ENCODE results near the gene GRID2. TPM values are rescaled to one million over a fixed set of nuclear protein-coding genes. Genes with fewer than 3 reads are reported as not detected.

GRID2 gene
- total and polyA plus RNA-seq, 11 donors: 0.29 to 0.38 (median 0.33) TPM; not detected in 8

GRCh38 chr4:93139118-93139517 lies 835.4 kb downstream of the GRID2 start:
- ATAC-seq (no peak), DNase-seq (no peak)
- Histone ChIP-seq H3K36me3 (no peaks in the 10 kb centered on the region), H3K4me3 (no peak overlapping the region), H3K4me1 (no peaks in the 10 kb centered on the region), H3K27ac (no peak overlapping the region), H3K9me3 (no peaks in the 10 kb centered on the region), H3K27me3 (no peaks in the 10 kb centered on the region)
- no peak for TF ChIP-seq POLR2A (IDR thresholded peaks at IDR 0.05)
- no peak for TF ChIP-seq CTCF (IDR thresholded peaks at IDR 0.05)
- intact Hi-C loops (cut with DNase I): no loop called here

- no peak for TF ChIP-seq CTCF (IDR thresholded peaks at IDR 0.05)
- no peak for TF ChIP-seq POLR2A (IDR thresholded peaks at IDR 0.05)
- no peaks in the 10 kb centered on the region for H3K4me1 ChIP-seq
- intact Hi-C loops (cut with DNase I): no loop called here
- ATAC-seq: no peak
- 79 to 82% (median 80%) methylated on average over 3 of the region's 3 CpGs for WGBS, 4 donors
- no peak overlapping the region for H3K27ac ChIP-seq
- H3K36me3 ChIP-seq: no peaks in the 10 kb centered on the region
- H3K4me3 ChIP-seq: no peak overlapping the region
- no peaks in the 10 kb centered on the region for H3K27me3 ChIP-seq
- no peaks in the 10 kb centered on the region for H3K9me3 ChIP-seq
- no peak for DNase-seq
Observed at GRCh38 chr4:93143902-93144301, 840.1 kb downstream of the GRID2 start.

GRCh38 chr4:93144644-93145043 lies 840.9 kb downstream of the GRID2 start:
- ATAC-seq (no peak), DNase-seq (no peak)
- TF ChIP-seq CTCF (IDR thresholded peaks at IDR 0.05): no peak
- no peak for TF ChIP-seq POLR2A (IDR thresholded peaks at IDR 0.05)
- Histone ChIP-seq H3K4me3 (no peak overlapping the region), H3K36me3 (no peaks in the 10 kb centered on the region), H3K27me3 (no peaks in the 10 kb centered on the region), H3K9me3 (no peaks in the 10 kb centered on the region), H3K27ac (no peak overlapping the region), H3K4me1 (no peaks in the 10 kb centered on the region)
- intact Hi-C loops (cut with DNase I): no loop called here
- 64 to 70% (median 66%) methylated on average over 1 of the region's 1 CpG for WGBS, 4 donors

GRCh38 chr4:93147524-93148212 lies 843.9 kb downstream of the GRID2 start:
- DNase-seq (no peak), ATAC-seq (no peak)
- no peaks in the 10 kb centered on the region for H3K27me3 ChIP-seq
- H3K9me3 ChIP-seq: no peaks in the 10 kb centered on the region
- intact Hi-C loops (cut with DNase I): no loop called here
- H3K4me3 ChIP-seq: no peak overlapping the region
- no peaks in the 10 kb centered on the region for H3K4me1 ChIP-seq
- no peak for TF ChIP-seq POLR2A (IDR thresholded peaks at IDR 0.05)
- no peak for TF ChIP-seq CTCF (IDR thresholded peaks at IDR 0.05)
- H3K36me3 ChIP-seq: no peaks in the 10 kb centered on the region
- WGBS, 4 donors: 71 to 77% (median 75%) methylated on average over 1 of the region's 1 CpG
- no peak overlapping the region for H3K27ac ChIP-seq
